Measurements from ENCODE around the gene TTC24. TPM values are rescaled to one million over a fixed set of nuclear protein-coding genes. Genes with fewer than 3 reads are reported as not detected.
"Not testable (repeated sequence)": the region's sequence is repeated elsewhere in the genome, so short reads cannot be mapped to it uniquely, and the experiment has no call there.

Gene TTC24
- total RNA-seq, 1 experiment from 2014 or later = not detected

GRCh38 chr1:156586323-156586722 lies 6.8 kb downstream of the TTC24 start:
- no peak for DNase-seq (ENCODE audit: low read depth)

- no peak for DNase-seq (ENCODE audit: low read depth)
Measured at GRCh38 chr1:156586892-156587477, 7.5 kb downstream of the TTC24 start.

- not testable (repeated sequence) for DNase-seq (ENCODE audit: low read depth)
Measured at GRCh38 chr1:156587927-156588326, 8.4 kb downstream of the TTC24 start.

DNA sequence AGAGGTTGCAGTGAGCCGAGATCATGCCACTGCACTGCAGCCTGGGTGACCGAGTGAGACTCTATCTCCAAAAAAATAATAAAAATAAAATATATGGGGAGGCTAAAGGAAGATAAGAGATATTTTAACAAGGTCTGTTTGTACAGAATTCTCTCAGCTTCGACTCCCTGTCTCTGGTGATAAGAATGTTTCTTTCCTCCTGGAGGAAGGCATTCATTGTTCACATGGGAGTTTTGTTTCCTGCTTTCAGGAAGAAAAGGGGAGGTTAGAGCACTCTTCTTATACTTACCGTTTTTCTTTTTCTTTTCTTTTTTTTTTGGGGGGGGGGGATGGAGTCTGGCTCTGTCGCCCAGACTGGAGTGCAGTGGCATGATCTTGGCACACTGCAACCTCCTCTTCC lies 10.0 kb downstream of the TTC24 start:
- no peak for DNase-seq (ENCODE audit: low read depth)

- no peak for DNase-seq (ENCODE audit: low read depth)
Measured at GRCh38 chr1:156590326-156591180, 11.0 kb downstream of the TTC24 start.

GRCh38 chr1:156591181-156591431 lies 11.6 kb downstream of the TTC24 start:
- no peak for DNase-seq (ENCODE audit: low read depth)

DNA sequence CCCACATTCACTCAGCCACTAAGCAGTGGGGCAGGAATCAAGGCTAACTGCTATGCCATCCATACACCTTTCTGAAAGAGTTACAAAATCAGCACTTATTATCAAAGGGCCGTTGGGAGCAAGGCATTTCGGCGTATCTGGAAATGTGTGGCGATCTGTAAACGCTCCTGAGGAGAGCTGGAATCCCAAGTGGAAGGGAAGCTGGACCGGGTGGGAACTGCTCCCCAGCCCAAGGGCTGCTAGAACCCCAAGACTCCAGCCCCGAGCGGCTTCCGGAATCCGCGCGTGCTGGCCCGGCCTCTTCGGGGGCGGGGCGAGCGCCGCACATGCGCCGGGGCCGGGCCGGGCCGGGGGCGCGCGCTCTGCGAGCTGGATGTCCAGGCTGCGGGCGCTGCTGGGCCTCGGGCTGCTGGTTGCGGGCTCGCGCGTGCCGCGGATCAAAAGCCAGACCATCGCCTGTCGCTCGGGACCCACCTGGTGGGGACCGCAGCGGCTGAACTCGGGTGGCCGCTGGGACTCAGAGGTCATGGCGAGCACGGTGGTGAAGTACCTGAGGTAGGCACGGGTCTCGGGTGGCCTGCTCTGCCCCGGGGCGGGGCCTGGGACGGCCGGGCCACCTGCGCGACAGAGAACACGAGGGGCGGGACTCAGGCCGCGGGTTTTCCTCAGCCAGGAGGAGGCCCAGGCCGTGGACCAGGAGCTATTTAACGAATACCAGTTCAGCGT lies 12.1 kb downstream of the TTC24 start, which contains the start of gene NAXE:
Gene NAXE (plus strand): TSS at position 345 of the 726 bp plus-strand sequence. CDS start 29 bp downstream, at position 374.
- peak; percentile 67 for DNase-seq (ENCODE audit: low read depth)

- no peak for DNase-seq (ENCODE audit: low read depth)
Measured at GRCh38 chr1:156592158-156592909, 12.8 kb downstream of the TTC24 start.

GRCh38 chr1:156592910-156593660 lies 13.6 kb downstream of the TTC24 start:
- DNase-seq (ENCODE audit: low read depth) = peak; percentile 72

- DNase-seq (ENCODE audit: low read depth) = no peak
Measured at GRCh38 chr1:156593661-156593989, 14.1 kb downstream of the TTC24 start.

- no peak for DNase-seq (ENCODE audit: low read depth)
Measured at GRCh38 chr1:156594190-156594589, 14.7 kb downstream of the TTC24 start.

DNA sequence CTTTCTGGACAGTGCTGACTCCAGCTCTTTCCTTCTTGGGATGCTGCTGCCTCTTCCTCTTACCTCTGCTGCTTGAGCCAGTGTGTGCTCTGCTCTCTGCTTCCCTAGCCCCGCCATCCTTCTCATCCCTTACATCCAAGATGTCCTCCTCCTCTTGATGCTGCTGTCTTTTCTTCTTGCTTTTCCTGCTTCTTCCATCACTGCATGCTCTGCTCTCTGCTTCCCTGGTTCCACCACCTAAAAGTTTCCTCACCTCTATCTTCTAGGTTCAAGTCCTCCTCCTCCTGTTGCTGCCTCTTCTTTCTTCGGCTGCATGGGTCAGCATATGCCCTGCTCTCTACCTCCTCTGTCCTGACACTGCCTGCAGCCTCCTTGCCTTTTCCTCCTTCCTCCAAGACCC lies 15.5 kb downstream of the TTC24 start:
- no peak for DNase-seq (ENCODE audit: low read depth)

DNA sequence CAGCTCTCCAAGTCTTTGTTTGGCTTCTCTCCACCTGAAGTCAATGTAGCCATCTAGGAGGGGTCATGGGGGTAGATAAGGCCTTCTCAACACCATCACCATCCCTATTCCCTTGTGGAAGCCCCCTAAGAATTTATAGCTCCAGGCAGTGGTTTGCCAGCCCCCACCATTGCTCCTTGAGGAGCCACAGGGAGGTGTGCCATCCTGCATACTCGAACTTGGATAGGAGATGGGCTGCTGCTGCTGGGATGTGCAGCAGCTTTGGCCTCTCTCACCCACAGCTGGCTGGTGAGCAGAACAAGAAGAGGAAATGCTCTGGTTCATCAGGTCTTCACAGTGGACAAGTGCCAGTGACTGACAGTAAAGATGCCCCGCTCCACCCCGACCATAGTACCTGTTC lies 16.9 kb downstream of the TTC24 start:
- DNase-seq (ENCODE audit: low read depth) = no peak

DNA sequence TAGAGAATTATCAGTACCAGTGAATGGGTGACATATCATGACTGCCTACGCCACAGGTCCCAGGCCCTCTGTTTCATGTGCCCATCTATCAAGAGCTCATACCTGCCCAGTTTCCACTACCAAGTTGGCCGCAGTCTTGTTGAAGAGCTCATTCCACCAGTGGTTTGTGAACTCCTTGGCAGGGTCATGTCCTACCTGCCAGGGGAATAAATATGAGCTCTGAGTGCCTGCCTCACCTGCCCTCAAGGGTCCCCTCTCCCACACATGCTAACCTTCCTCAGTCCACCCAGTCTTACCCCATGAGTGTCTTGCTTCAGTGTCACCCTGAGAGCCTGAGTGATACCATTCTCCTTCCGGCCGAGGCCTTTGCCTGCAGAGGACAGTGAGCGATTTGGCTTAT lies 18.6 kb downstream of the TTC24 start:
- no peak for DNase-seq (ENCODE audit: low read depth)

- DNase-seq (ENCODE audit: low read depth) = no peak
Measured at GRCh38 chr1:156598731-156599432, 19.4 kb downstream of the TTC24 start.

- DNase-seq (ENCODE audit: low read depth) = no peak
Measured at GRCh38 chr1:156599811-156600210, 20.3 kb downstream of the TTC24 start.

GRCh38 chr1:156600733-156601121 lies 21.2 kb downstream of the TTC24 start:
- DNase-seq (ENCODE audit: low read depth) = no peak

GRCh38 chr1:156601122-156601830 lies 21.8 kb downstream of the TTC24 start, which contains the start of gene GPATCH4:
TSS of gene GPATCH4 (minus strand) at chr1:156601479.
- peak; percentile 94 for DNase-seq (ENCODE audit: low read depth)

- no peak for DNase-seq (ENCODE audit: low read depth)
Measured at GRCh38 chr1:156601892-156602291, 22.4 kb downstream of the TTC24 start.

- no peak for DNase-seq (ENCODE audit: low read depth)
Measured at GRCh38 chr1:156602557-156602993, 23.1 kb downstream of the TTC24 start.

Measured in LHCN-M2 (cell line).